OCI-LY3 (cell line): ENCODE data around the gene CPT1A.

Experiments
- CTCF ChIP-seq: fragments of 200-600, 300-600 bp; sonication (generic); IDR thresholded peaks from 2 replicates; pipeline ENCODE4 v1.5.1; 2014; ENCODE audit warnings: antibody characterized with exemption, low read length, low read depth
- EZH2phosphoT487 ChIP-seq: fragments of 200-600 bp; shearing (Covaris generic); IDR thresholded peaks from 2 replicates; pipeline ENCODE4 v1.6.1; 2018; ENCODE audit warnings: antibody characterized with exemption, mixed run types, low read depth

GRCh38 chr11:68707527-68707926, 134.2 kb downstream of the CPT1A start:
- TF ChIP-seq CTCF: no peak
- TF ChIP-seq EZH2phosphoT487: no peak
